Osteoblast (primary cell): ENCODE data around the gene GRID1. TPM values are rescaled to one million over a fixed set of nuclear protein-coding genes. Genes with fewer than 3 reads are reported as not detected.

Experiments used
- DNase-seq: peaks from one replicate; pipeline ENCODE4 v3.0.0; 2011; ENCODE audit warnings: low spot score, mixed read lengths; ENCODE audit not compliant: insufficient read length; ENCODE audit errors: missing footprints
- H2AFZ ChIP-seq: 2 replicates; pipeline ENCODE4 v1.6.0; 2011; ENCODE audit warnings: mild to moderate bottlenecking, low read length
- H3K27ac ChIP-seq: 2 replicates; pipeline ENCODE4 v1.5.1; 2011; ENCODE audit warnings: mild to moderate bottlenecking, low read depth, low read length, moderate library complexity
- H3K27me3 ChIP-seq: 2 replicates; pipeline ENCODE4 v1.6.0; 2012; ENCODE audit warnings: mild to moderate bottlenecking, control low read depth, inconsistent platforms, low read length, moderate library complexity; ENCODE audit not compliant: insufficient read depth
- H3K36me3 ChIP-seq: 2 replicates; pipeline ENCODE4 v1.5.1; 2011; ENCODE audit warnings: mild to moderate bottlenecking, low read length, control low read depth, moderate library complexity; ENCODE audit not compliant: insufficient read depth
- H3K4me1 ChIP-seq: 2 replicates; pipeline ENCODE4 v1.5.1; 2011; ENCODE audit warnings: mild to moderate bottlenecking, low read length, control low read depth, moderate library complexity; ENCODE audit not compliant: insufficient read depth
- H3K4me2 ChIP-seq: 2 replicates; pipeline ENCODE4 v1.6.0; 2011; ENCODE audit warnings: mild to moderate bottlenecking, low read length; ENCODE audit not compliant: insufficient read depth
- H3K4me3 ChIP-seq: fragments of 200-600 bp; sonication (generic); 3 replicates; pipeline ENCODE4 v1.5.1; 2012; ENCODE audit warnings: mild to moderate bottlenecking, low read length, inconsistent platforms; ENCODE audit not compliant: insufficient read depth
- H3K79me2 ChIP-seq: 2 replicates; pipeline ENCODE4 v1.6.0; 2012; ENCODE audit warnings: mild to moderate bottlenecking, low read length, control low read depth, inconsistent platforms; ENCODE audit not compliant: insufficient read depth
- H3K9me3 ChIP-seq: 2 replicates; pipeline ENCODE4 v1.5.1; 2011; ENCODE audit warnings: low read depth, low read length, control low read depth
- H4K20me1 ChIP-seq: 2 replicates; pipeline ENCODE4 v1.6.0; 2012; ENCODE audit warnings: mild to moderate bottlenecking, low read length, control low read depth; ENCODE audit not compliant: insufficient read depth
- total RNA-seq: library from RNA; depleted of rRNA; stranded (reverse); fragments of >200 nt; gene quantifications from 2 replicates; pipeline ENCODE4 v1.2.3, GENCODE V29; 2012
- TF ChIP-seq, protein P1 (sequence below): IDR thresholded peaks from 2 replicates; pipeline ENCODE4 v1.5.1; 2011; ENCODE audit warnings: mild to moderate bottlenecking, low read depth, low read length, moderate library complexity; ENCODE audit errors: extremely low read depth

GRID1 gene
- total RNA-seq, 1 donor: not detected

DNA sequence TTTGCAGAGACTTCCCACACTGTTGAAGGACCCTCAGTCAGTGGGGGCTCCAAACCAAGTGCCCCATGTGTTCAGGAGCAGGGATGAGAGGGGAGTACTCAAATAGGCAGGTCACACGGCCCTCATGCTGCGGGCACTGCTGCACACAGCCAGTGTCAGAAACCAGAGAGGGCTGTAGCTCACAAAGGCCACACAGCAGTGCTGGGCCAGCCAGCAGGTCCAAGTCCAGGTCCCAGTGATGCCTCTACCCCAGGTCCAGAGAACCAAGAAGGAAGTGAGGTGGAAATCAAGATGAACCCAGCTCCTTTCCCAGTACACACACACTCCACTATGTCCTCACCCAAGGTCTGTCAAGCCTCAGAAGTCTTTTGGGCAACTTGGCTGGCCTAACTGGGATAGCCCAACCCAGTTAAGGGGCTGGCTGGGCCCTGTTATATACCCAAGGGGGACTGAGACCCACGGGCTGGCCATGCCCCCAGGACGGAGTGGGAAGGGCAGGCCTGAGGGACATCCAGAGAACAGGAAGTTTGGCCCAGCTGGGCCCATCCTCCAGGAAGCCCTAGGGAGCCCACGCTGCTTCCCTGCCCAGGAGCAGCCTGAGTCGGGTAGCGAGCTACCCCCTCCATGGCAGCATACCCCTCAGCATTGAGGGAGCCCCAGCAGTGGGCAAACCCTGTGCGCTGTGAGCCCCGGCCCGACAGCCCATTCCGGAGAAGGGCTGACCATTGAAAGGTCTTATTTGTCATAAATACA is 24.3 kb downstream of the GRID1 start:
- Histone ChIP-seq H3K36me3 (no peaks in the 10 kb centered on the region), H3K79me2 (no peaks in the 10 kb centered on the region), H2AFZ (no peak overlapping the region), H3K27me3 (no peaks in the 10 kb centered on the region), H3K9me3 (no peaks in the 10 kb centered on the region), H3K4me1 (no peaks in the 10 kb centered on the region), H3K4me2 (no peak overlapping the region), H3K27ac (no peak overlapping the region), H4K20me1 (no peaks in the 10 kb centered on the region), H3K4me3 (no peak overlapping the region)
- TF ChIP-seq, protein P1, sequence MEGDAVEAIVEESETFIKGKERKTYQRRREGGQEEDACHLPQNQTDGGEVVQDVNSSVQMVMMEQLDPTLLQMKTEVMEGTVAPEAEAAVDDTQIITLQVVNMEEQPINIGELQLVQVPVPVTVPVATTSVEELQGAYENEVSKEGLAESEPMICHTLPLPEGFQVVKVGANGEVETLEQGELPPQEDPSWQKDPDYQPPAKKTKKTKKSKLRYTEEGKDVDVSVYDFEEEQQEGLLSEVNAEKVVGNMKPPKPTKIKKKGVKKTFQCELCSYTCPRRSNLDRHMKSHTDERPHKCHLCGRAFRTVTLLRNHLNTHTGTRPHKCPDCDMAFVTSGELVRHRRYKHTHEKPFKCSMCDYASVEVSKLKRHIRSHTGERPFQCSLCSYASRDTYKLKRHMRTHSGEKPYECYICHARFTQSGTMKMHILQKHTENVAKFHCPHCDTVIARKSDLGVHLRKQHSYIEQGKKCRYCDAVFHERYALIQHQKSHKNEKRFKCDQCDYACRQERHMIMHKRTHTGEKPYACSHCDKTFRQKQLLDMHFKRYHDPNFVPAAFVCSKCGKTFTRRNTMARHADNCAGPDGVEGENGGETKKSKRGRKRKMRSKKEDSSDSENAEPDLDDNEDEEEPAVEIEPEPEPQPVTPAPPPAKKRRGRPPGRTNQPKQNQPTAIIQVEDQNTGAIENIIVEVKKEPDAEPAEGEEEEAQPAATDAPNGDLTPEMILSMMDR: no peak
- peak; percentile 80 for DNase-seq

DNA sequence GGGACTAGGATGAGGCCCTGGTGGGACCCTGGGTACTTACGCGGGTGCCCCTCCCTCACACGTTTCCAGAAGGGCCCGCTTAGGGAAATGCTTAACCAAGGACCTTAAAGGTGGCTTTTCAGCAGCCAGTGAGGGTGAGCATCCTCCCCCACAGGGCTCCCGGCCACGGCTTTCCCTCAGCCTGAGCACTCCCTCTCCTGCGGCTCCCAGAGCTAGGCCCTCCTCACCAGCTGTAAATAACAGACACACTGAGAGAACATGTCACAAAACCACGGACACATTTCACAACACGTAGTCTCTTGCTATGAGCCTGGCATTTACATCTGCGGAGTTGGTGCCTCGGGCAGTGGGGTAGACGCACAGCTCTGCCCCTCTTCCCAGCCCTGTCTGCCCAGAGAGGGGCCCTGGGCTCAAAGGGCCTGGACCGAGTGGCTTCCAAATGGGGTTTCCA is 25.2 kb downstream of the GRID1 start:
- TF ChIP-seq, protein P1: no peak
- Histone ChIP-seq H3K79me2 (no peaks in the 10 kb centered on the region), H3K36me3 (no peaks in the 10 kb centered on the region), H3K9me3 (no peaks in the 10 kb centered on the region), H3K4me3 (no peak overlapping the region), H3K4me2 (no peak overlapping the region), H3K27me3 (no peaks in the 10 kb centered on the region), H3K27ac (no peak overlapping the region), H2AFZ (no peak overlapping the region), H3K4me1 (no peaks in the 10 kb centered on the region), H4K20me1 (no peaks in the 10 kb centered on the region)
- DNase-seq: peak; percentile 32

DNA sequence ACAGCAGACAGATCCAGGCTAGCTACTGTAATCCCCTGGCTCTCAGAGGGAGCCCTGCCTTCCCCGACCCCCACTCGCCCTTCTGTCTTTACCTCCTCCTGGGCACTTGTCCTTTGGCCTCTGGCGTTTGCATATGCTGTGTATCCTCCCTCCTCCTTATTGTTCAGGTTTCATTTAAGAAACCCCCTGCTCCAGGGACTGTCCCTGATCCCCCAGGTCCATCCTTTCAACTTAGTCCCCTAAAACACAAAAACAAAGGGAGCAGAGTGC is 25.7 kb downstream of the GRID1 start:
- Histone ChIP-seq H3K27ac (no peak overlapping the region), H3K4me1 (no peaks in the 10 kb centered on the region), H3K79me2 (no peaks in the 10 kb centered on the region), H3K9me3 (no peaks in the 10 kb centered on the region), H3K36me3 (no peaks in the 10 kb centered on the region), H3K4me3 (no peak overlapping the region), H3K4me2 (no peak overlapping the region), H2AFZ (no peak overlapping the region), H3K27me3 (no peaks in the 10 kb centered on the region), H4K20me1 (no peaks in the 10 kb centered on the region)
- peak; percentile 58 for DNase-seq
- TF ChIP-seq, protein P1: no peak

DNA sequence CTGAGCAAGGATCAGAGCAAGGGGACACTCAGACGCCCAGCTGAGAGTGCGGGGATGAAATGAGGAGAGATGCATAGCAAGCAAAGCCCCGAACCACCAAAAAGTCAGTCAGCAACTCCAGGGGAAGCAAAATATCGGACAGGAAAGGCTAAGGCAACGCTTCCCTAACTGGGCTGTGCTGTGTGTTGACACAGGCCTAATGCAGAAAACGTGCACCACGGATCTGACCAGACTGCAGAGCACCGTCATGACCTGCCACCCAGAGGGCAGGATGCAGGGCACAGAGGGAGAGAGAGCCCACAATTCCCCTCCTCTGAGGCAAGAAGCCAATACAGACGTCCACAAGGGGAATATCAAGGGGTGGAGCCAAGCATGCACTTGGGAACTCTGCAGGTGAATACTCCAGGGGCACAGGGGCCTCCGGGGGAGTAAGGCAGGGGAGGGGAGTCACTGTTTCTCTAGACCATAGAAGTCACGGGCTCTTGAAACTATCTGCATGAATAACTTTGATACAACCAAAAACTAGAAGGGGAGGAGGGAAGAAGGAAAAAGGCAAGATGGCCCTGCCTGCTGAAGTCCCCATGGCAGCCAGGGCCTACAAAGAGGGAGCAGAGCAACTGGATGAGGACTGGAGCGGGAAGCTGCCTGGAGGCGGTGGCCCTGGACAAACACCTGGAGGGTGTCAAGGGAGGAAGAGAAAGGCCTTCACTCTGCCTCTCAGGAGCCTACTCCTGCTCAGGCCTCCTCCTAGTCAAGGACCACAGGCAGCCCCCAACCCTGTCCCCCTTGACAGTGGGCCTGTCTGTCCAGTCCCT is 26.2 kb downstream of the GRID1 start:
- Histone ChIP-seq H4K20me1 (no peaks in the 10 kb centered on the region), H3K27ac (no peak overlapping the region), H3K9me3 (no peaks in the 10 kb centered on the region), H3K27me3 (no peaks in the 10 kb centered on the region), H3K4me2 (no peak overlapping the region), H3K4me1 (no peaks in the 10 kb centered on the region), H3K79me2 (no peaks in the 10 kb centered on the region), H3K36me3 (no peaks in the 10 kb centered on the region), H2AFZ (no peak overlapping the region), H3K4me3 (no peak overlapping the region)
- TF ChIP-seq, protein P1: no peak
- DNase-seq: no peak
